Smooth muscle cell (in vitro differentiated cells): ENCODE measurements around the gene B3GAT1. TPM values are rescaled to one million over a fixed set of nuclear protein-coding genes. Genes with fewer than 3 reads are reported as not detected.

Source experiments
- DNase-seq: peaks from one replicate; lab custom pipeline; 2025; ENCODE audit not compliant: unreplicated experiment; lab: John Stamatoyannopoulos, UW
- H2AFZ ChIP-seq: fragments of 200-600 bp; sonication (generic); 2 replicates; pipeline ENCODE4 v1.6.0; 2016; ENCODE audit warnings: antibody characterized with exemption, low read depth, mild to moderate bottlenecking
- H3F3A ChIP-seq: fragments of 200-600 bp; sonication (generic); 2 replicates; pipeline ENCODE4 v1.6.0; 2017; ENCODE audit warnings: antibody characterized with exemption, low read depth
- H3K27ac ChIP-seq: fragments of 200-600 bp; sonication (generic); 2 replicates; pipeline ENCODE4 v1.5.1; 2016; ENCODE audit warnings: low read depth, mild to moderate bottlenecking
- H3K27me3 ChIP-seq: fragments of 200-600 bp; sonication (generic); 2 replicates; pipeline ENCODE4 v1.6.1; 2016; ENCODE audit warnings: low read depth, mild to moderate bottlenecking
- H3K36me3 ChIP-seq: fragments of 200-600 bp; sonication (generic); 2 replicates; pipeline ENCODE4 v1.5.1; 2016; ENCODE audit warnings: low read depth
- H3K4me1 ChIP-seq: fragments of 200-600 bp; sonication (generic); 2 replicates; pipeline ENCODE4 v1.5.1; 2016; ENCODE audit warnings: low read depth
- H3K4me2 ChIP-seq: fragments of 200-600 bp; sonication (generic); 2 replicates; pipeline ENCODE4 v1.6.0; 2016; ENCODE audit warnings: mild to moderate bottlenecking
- H3K4me3 ChIP-seq: fragments of 200-600 bp; sonication (generic); 2 replicates; pipeline ENCODE4 v1.5.1; 2016; ENCODE audit warnings: mild to moderate bottlenecking
- H3K79me2 ChIP-seq: fragments of 200-600 bp; sonication (generic); 2 replicates; pipeline ENCODE4 v1.6.0; 2016; ENCODE audit warnings: low read depth, mild to moderate bottlenecking
- H3K9ac ChIP-seq: fragments of 200-600 bp; sonication (generic); 2 replicates; pipeline ENCODE4 v1.6.0; 2016; ENCODE audit warnings: low read depth
- H3K9me3 ChIP-seq: fragments of 200-600 bp; sonication (generic); replicated peaks from 2 replicates; pipeline ENCODE4 v1.5.1; 2016; ENCODE audit warnings: low read depth
- H4K20me1 ChIP-seq: fragments of 200-600 bp; sonication (generic); 2 replicates; pipeline ENCODE4 v1.6.0; 2016; ENCODE audit warnings: low read depth
- CTCF ChIP-seq: fragments of 200-600 bp; sonication (generic); IDR thresholded peaks from 2 replicates; pipeline ENCODE4 v1.5.1; 2017; ENCODE audit warnings: borderline replicate concordance, mild to moderate bottlenecking, antibody characterized with exemption; ENCODE audit not compliant: insufficient read depth, poor library complexity, severe bottlenecking
- WGBS: methylation state at CpG from one replicate; pipeline ENCODE4 v1.1.7; 2016; ENCODE audit warnings: low lambda C conversion rate; 5-methylcytosine and 5-hydroxymethylcytosine counted together
- polyA plus RNA-seq: library from polyadenylated mRNA; unstranded; fragments of >200 nt; fragmentation: Nextera tagmentation; extraction: Ambion mirVana; gene quantifications from 2 replicates; pipeline ENCODE4 v1.2.1, GENCODE V29; 2016
- total RNA-seq: library from RNA; depleted of rRNA; stranded (reverse); fragments of >200 nt; gene quantifications from 2 replicates; pipeline ENCODE4 v1.2.3, GENCODE V29; 2014

Gene B3GAT1
- total and polyA plus RNA-seq, 2 experiments from 2014 or later, result not detected

- Histone ChIP-seq H3K27ac (no peak overlapping the region), H3K36me3 (no peaks in the 10 kb centered on the region), H3K9me3 (no peaks in the 10 kb centered on the region), H3K9ac (no peak overlapping the region), H4K20me1 (no peaks in the 10 kb centered on the region), H3F3A (no peaks in the 10 kb centered on the region), H3K4me1 (no peaks in the 10 kb centered on the region), H3K4me2 (no peak overlapping the region), H3K27me3 (no peaks in the 10 kb centered on the region), H3K4me3 (no peak overlapping the region), H2AFZ (no peak overlapping the region), H3K79me2 (no peaks in the 10 kb centered on the region)
- no peak for TF ChIP-seq CTCF
- 88% methylated on average over 16 of the region's 16 CpGs for WGBS
- DNase-seq, result no peak
Observed at GRCh38 chr11:134374891-134375550, 37.0 kb downstream of the B3GAT1 start.

GRCh38 chr11:134374171-134374570 lies 37.9 kb downstream of the B3GAT1 start:
- 87% methylated on average over 9 of the region's 9 CpGs for WGBS
- H2AFZ ChIP-seq, result no peak overlapping the region
- DNase-seq, result no peak
- no peaks in the 10 kb centered on the region for H3K79me2 ChIP-seq
- no peak overlapping the region for H3K4me2 ChIP-seq
- no peaks in the 10 kb centered on the region for H3K27me3 ChIP-seq
- no peak for TF ChIP-seq CTCF
- H3K36me3 ChIP-seq, result no peaks in the 10 kb centered on the region
- no peaks in the 10 kb centered on the region for H4K20me1 ChIP-seq
- no peak overlapping the region for H3K4me3 ChIP-seq
- no peak overlapping the region for H3K27ac ChIP-seq
- no peaks in the 10 kb centered on the region for H3K4me1 ChIP-seq
- no peak overlapping the region for H3K9ac ChIP-seq
- no peaks in the 10 kb centered on the region for H3F3A ChIP-seq
- no peaks in the 10 kb centered on the region for H3K9me3 ChIP-seq

DNA sequence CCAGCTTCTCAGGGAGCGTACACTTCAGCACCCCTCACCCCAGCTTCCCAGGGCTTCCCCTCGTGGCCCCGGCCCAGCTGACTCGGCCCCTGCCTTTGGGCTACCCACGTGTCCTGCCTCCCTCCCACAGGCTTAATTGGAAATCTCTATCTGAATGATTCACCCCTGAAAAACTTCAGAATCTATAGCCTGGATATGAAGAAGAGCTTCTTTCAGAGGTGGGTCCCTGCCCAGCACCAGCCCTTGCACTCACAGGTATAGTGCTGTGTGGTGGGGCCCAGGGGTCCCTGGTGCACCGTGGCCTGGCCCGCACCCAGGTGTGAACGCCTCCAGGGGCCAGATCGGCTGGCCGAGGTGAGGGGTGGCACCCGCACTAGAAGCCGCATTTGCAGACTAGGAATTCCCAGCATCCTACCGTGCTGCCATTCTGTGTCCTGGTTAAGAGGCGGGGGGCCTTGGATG lies 38.4 kb downstream of the B3GAT1 start:
- H3K9me3 ChIP-seq, result no peaks in the 10 kb centered on the region
- DNase-seq, result no peak
- no peaks in the 10 kb centered on the region for H3F3A ChIP-seq
- TF ChIP-seq CTCF, result no peak
- H3K36me3 ChIP-seq, result no peaks in the 10 kb centered on the region
- no peak overlapping the region for H3K4me2 ChIP-seq
- H3K27me3 ChIP-seq, result no peaks in the 10 kb centered on the region
- H3K27ac ChIP-seq, result no peak overlapping the region
- no peaks in the 10 kb centered on the region for H3K79me2 ChIP-seq
- no peak overlapping the region for H3K9ac ChIP-seq
- no peak overlapping the region for H3K4me3 ChIP-seq
- no peaks in the 10 kb centered on the region for H3K4me1 ChIP-seq
- H2AFZ ChIP-seq, result no peak overlapping the region
- 89% methylated on average over 14 of the region's 14 CpGs for whole genome bisulfite sequencing
- H4K20me1 ChIP-seq, result no peaks in the 10 kb centered on the region

GRCh38 chr11:134372961-134373360 lies 39.1 kb downstream of the B3GAT1 start:
- H3K36me3 ChIP-seq, result no peaks in the 10 kb centered on the region
- no peak overlapping the region for H3K9ac ChIP-seq
- no peaks in the 10 kb centered on the region for H3F3A ChIP-seq
- H2AFZ ChIP-seq, result no peak overlapping the region
- no peak overlapping the region for H3K4me2 ChIP-seq
- H3K27me3 ChIP-seq, result no peaks in the 10 kb centered on the region
- no peaks in the 10 kb centered on the region for H3K4me1 ChIP-seq
- H3K27ac ChIP-seq, result no peak overlapping the region
- WGBS, result 86% methylated on average over 8 of the region's 8 CpGs
- no peaks in the 10 kb centered on the region for H3K79me2 ChIP-seq
- H3K4me3 ChIP-seq, result no peak overlapping the region
- no peaks in the 10 kb centered on the region for H4K20me1 ChIP-seq
- no peaks in the 10 kb centered on the region for H3K9me3 ChIP-seq
- TF ChIP-seq CTCF, result no peak
- DNase-seq, result no peak
